RCC 7860 (cell line): ENCODE data around the gene MMP28.
A peak's percentile ranks its signal among the peaks of the same experiment; 100 is the strongest.
"Not testable (repeated sequence)": the region's sequence is repeated elsewhere in the genome, so short reads cannot be mapped to it uniquely, and the experiment has no call there.

Experiments
- DNase-seq: peaks from one replicate; pipeline ENCODE4 v3.0.0-alpha.2; 2015; ENCODE audit warnings: low spot score
- FAIRE-seq: peaks from 2 replicates; lab custom pipeline; 2012; peaks lifted over from hg19 to GRCh38; lab: Jason Lieb, UNC

Gene MMP28

DNA sequence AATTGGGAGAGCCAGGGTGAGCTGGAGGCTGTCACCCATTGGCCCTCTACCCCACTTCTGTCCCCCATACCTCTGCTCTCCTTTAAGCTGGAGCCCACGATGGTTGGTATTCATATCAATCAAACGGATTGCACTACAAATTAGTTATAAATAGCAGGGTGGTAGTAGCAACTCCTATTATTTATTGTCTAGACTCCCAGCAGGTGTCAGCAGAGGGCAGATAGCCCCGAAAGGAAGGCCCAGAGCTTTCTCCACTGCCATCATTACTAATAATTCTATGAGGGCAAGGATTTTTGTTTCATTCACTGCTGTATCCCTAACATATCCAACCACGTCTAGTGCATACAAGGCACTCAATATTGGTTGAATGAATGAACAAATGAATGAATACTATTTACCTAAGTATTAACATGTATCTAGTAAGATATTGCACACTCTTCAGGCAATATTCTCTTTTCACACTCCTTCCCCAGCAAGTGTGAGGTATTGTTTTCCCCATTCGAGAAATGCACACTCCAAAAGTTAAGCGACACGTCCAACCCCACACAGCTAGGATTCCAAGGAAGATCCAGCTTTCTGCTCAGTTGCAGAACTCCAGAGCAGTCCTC lies 28.4 kb downstream of the MMP28 start:
- DNase-seq: no peak
- FAIRE-seq: no peak

DNA sequence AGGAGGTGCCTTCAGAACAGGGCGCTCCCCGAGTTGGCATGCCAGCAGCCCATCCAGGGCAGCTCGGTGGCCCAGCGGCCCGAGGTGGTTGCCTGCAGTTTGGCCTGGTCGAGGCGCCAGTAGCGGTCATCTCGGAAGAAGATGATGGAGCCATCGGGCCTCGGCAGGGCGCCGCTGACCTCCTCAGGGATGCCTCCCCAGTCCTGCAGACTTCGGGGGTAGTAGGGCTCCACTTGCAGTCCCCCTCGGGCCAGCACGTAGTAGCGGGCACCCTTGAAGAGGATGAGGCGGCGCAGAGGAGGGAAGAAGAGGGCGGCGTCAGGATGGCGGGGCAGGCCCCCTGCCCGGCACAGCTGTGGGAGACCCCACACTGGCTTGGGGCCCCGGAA lies 29.0 kb downstream of the MMP28 start:
- no peak for DNase-seq
- no peak for FAIRE-seq

DNA sequence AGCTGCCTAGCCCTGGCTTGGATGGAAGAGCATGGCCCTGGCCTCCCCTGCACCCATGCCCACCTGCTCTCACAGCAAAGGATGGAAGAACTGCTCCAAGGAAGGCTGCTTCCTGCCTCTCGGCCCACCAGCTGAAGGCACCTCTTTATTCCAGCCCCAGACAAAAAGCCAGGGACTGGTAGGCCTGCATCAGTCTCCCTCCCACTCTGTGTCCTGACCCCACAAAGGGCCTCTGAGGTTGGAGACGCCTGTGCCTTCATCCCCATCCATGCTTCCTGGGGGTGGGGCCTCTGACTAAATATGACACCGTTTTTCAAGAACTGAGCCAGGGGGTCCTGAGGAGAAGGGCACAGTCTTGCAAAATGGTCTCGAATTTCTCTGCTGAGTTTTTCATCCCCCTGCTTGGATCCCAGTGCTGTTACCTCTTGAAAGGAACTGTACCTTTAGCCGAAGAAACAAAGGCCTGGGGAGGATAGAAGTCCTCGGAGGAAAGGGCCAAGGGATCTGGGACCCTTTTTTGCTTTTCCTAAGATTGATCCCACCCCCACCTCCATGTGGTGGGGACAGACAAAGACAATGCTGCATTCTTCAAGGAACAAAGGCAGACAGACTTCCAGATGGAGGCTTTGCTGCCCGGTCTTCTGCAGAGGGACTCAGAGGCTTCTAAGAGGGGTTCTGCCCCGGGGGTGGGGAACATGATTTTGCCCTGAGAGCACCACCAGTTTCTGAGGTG lies 29.5 kb downstream of the MMP28 start:
- no peak for FAIRE-seq
- no peak for DNase-seq

GRCh38 chr17:35765086-35765710 lies 30.2 kb downstream of the MMP28 start:
- FAIRE-seq (no peak), DNase-seq (no peak)

DNA sequence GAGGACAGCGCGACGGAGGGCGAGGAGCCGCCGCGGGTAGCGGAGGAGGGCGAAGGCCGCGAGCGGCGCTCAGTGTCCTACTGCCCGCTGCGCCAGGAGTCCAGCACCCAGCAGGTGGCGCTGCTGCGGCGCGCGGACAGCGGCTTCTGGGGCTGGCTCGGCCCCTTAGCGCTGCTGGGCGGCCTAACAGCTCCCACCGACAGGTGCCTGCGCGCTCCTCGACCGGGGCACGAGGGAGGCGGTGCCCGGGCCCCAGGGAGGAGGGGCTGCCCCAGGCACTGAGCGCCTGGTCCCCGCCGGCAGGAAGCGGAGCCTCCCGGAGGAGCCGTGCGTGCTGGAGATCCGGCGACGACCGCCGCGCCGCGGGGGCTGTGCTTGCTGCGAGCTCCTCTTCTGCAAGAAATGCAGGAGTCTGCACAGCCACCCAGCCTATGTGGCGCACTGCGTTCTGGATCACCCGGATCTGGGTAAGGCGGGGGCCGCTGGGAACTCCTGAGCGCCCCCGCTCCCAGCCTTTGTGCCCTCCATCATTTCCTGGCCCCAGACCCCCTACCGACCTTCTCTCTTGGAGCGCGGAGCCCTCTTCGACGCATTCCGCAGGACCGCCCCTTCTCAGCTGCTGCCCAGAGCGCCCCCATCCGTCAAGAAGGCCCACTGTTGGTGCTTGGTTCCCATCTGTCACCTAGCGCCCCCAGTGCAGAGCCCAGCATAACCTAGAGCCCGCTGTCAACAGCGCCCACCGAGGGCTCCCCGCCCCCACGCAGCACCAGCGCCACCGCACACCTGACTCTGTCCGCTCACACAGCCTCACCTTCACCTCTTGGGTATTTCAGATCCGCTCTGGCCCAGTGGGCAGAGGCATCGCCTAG lies 31.1 kb downstream of the MMP28 start:
- FAIRE-seq (no peak), DNase-seq (peak; percentile 81)

GRCh38 chr17:35763767-35764122 lies 31.7 kb downstream of the MMP28 start:
- no peak for DNase-seq
- no peak for FAIRE-seq

DNA sequence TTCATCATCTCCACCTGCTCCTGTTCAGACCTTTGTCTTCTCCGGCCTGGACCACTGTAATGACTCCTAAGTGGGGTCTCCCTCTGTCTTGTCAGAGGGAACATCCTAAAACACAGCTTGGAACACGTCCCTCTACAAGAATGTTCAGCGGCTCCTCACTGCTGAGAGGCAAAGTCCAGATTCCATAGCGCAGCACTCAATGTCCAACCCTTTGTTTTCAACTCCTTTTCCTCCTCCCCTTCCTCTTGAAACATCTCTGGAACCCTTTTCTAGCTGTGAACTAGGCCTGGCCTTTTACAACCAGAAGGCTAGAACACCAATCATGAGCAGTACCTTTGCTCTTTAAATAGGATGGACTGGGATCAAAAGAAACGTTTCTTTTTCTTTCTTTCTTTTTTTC lies 33.8 kb downstream of the MMP28 start:
- FAIRE-seq (no peak), DNase-seq (no peak)

- DNase-seq (no peak), FAIRE-seq (no peak)
Observed at GRCh38 chr17:35760587-35760986, 34.9 kb downstream of the MMP28 start, which contains the start of gene C17orf50. Gene C17orf50 (plus strand): TSS chr17:35760887. CDS start chr17:35760942, 55 bp downstream.

- DNase-seq (no peak), FAIRE-seq (no peak)
Observed at GRCh38 chr17:35757243-35757642, 38.2 kb downstream of the MMP28 start.

DNA sequence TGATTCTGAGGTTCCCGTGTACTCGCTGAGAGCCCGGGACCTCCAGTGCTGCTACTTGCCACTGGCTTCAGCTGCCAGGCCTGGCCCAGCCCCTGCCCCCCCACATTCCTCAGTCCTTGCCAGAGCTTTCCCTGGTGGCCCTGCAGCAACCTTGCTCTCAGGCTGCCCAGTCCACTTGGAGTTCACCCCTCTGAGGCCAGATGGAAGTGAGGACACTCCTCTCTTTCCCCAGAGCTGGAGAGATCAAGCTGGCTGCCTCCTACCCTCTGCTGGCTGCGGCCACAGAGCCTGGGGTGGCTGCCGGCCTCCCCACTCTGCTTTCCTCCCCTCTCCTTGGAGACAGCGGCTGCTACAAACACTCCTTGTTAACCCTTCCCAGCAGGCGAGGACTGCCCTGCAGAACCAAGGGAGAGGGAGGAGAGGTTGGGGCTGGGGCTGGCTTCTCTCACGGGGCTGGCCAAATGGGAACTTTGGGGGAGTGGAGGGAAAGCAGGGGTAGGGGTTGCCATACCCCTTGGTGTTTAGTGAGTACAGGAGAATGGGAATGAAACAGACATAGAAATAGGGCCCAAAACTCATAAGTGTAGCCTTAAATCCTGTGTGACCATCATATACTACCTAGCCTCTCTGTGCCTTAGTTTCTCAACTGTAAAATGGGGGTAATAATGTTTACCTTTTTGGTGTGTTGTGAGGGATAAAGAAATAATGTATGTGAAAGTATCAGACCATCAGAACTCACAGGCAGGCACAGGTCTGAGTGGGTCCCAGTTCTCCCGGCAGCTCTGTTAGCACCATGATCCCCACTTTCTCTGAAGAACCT lies 42.3 kb downstream of the MMP28 start, which contains the start of gene GAS2L2:
Gene GAS2L2, minus strand, starts transcription at position 295 of the 820 bp plus-strand sequence. CDS start 389 bp downstream, outside the sequence.
- no peak for FAIRE-seq
- no peak for DNase-seq

DNA sequence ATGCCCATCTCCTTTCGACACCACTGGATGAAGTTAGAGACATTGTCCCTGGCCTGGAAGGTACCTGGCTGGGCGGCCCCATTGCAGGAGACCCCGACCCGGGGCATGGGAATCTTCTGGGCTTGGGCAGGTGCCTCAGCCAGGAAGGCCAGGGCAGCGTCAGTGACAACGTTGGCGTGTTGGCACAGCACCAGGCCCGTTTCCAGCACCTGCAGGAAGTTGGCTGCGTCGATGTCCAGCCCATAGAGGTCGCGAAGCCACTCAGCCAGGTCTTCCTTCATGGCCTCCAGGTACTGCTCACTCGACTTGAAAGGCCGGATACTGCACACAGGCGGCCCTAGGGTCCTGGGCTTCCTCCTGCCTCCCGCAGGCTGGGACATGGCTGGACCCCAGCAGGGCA lies 43.0 kb downstream of the MMP28 start:
- FAIRE-seq: no peak
- DNase-seq: no peak

DNA sequence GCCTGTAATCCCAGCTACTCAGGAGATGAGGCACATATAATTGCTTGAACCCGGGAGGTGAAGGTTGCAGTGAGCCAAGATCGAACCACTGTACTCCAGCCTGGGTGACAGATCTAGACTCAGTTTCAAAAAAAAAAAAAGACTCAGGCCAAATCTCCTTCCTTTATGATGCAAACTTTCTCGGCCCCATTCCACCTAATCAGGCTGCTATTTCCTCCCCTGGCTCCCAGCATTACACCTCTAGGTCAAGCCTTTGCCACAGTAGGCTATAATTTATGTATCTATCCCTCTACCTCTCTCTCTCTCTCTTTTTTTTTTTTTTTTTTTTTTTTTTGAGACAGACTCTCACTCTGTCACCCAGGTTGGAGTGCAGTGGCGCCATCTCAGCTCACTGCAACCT lies 43.9 kb downstream of the MMP28 start:
- not testable (repeated sequence) for DNase-seq, FAIRE-seq

GRCh38 chr17:35750526-35751395 lies 44.7 kb downstream of the MMP28 start:
- FAIRE-seq: no peak

DNA sequence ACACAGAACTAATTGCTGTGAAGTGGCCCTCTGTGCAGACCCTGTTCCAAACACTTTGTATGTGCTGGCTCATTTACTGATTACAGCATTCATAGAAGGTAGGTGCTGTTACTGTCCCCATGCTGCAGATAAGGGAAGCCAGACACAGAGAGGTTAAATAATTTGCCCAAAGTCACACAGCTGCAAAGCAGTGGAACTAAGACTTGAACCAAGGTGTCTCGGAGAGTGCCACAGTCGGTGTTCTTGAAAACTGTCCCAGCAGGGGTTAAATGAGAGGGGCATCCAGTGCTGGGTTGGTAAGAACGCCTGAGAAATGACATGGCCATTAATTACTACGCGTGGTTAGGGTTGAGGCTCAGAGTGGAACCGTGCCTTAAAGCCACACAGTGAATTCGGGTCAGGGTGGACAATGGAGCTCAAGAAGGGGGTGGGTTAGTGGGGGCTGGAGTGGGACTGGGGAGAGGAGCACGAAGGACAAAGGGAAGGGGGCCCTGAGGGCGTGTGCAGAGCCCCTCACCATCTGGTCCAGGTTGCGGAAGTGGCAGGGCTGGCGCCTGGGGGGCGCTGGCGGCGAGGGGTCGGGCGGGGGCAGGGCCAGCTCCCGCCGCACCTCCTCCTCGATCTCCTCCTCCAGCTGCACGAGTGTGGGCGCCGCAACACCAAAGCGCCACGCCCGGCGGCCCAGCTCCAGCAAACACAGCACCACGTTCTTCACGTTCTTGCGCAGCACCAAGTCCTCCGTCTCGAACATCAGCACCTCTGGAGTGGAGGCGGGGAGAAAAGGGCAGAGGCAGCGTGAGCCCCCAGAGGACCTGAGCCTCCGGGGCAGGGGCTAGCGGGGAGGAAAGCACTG lies 45.7 kb downstream of the MMP28 start:
- no peak for FAIRE-seq

More at GRCh38 chr17:35750526-35751395, 44.7 kb downstream of the MMP28 start:
- no peak for DNase-seq

DNA sequence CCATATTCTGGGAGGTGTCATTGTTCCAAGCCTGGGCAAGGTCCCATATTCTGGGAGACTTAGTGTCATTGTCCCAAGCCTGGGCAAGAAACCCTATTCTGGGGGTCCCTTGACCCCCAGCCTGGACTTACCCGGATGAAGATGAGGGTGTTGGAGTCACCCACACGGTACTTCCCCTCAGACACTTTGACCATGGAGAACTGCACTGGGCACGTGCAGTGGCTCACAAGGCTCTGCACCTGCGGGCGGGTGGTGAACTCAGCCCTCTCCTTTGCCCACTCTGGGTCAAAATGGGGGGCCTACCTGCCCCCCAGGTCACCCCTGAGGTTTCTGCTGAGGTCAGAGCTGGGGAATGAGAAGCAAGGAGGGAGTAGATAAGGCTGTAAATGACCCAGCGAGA lies 46.5 kb downstream of the MMP28 start:
- no peak for DNase-seq
- no peak for FAIRE-seq

More for the DNA sequence above, 45.7 kb downstream of the MMP28 start:
- DNase-seq: no peak

DNA sequence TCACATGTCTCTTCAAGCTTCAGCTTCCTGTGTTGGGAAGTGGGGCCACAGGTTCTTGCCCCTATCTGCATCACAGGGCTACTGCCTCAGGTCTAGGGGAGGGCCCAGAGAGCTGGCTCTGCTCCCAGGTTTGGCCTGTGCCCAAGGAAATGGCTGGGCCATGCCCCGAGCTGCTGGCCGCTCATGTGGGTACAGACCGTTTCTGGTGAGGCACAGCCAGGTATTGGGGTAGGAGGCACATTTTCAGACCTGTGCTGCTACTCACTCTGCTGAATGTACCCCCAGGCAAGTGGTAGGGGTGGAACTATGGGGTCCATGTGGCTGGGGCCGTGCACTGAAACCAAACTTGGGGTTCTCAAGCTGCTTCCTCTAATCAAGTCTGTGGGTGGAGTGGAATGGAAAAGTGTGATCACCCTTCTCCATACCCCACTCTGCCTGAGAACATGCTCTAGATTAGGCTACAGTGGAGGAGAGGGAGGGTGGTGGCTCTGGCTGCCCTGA lies 47.0 kb downstream of the MMP28 start:
- FAIRE-seq: no peak
- DNase-seq: no peak

DNA sequence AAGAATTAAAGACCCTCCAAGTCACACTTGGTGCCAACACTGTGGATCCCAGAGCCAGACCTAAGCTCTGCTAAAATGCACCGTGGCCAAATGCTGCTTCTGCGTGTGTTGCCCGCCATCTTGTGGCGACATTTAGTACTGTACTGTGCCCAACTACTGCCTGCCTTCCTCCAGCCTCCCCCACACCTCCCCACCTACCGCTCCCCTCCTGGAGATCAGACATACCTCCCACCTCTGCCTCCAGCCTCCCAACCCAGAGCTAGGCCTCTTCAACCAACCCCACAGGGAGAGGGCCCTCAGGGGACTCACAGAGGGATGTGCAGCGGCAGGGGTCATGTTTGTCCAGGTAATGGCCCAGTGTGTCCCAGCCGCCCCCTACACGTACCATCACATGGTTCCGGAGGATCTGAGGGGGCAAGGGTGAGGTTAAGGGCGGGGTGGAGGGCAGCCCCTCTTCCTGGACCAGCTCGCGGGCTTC lies 47.9 kb downstream of the MMP28 start:
- FAIRE-seq (no peak), DNase-seq (peak; percentile 50)

DNA sequence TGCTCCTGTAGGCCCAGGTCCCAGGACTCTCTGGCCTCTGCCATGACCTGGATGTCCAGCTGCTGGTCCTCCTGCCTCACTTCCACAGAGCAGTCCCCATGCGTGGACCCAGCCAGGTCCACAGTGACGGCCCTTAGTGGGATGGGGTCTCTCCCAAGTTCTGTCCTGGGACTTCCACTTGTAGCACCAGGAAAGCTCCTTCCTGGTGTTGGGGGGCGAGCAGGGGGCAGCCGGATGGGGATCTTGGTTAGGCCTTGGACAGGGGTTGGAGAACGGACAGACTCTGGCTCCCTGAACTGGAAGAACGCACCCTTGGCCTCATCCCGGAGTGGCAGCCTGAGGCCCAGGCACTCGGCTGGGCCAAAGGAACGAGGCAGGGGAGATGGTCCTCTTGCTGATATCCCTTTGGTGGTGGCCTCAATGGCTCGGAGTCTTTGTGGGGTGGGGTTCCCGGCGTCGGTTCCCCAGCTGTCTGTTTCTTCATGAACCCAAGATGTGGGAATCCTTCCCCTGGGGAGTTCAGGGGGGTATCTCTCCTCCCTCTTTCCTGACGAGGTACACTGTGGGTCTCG lies 49.6 kb downstream of the MMP28 start:
- FAIRE-seq (no peak), DNase-seq (no peak)
